HG02678 (cell line): Measurements from ENCODE around the gene NXN.
"Not testable (repeated sequence)": the region's sequence is repeated elsewhere in the genome, so short reads cannot be mapped to it uniquely, and the experiment has no call there.

Source experiments
- ATAC-seq: cut with Tn5 transposase; IDR thresholded peaks from one replicate; pipeline ENCODE4 v1.9.1; 2021; ENCODE audit warnings: mild to moderate bottlenecking, moderate library complexity; ENCODE audit not compliant: unreplicated experiment

Gene NXN

DNA sequence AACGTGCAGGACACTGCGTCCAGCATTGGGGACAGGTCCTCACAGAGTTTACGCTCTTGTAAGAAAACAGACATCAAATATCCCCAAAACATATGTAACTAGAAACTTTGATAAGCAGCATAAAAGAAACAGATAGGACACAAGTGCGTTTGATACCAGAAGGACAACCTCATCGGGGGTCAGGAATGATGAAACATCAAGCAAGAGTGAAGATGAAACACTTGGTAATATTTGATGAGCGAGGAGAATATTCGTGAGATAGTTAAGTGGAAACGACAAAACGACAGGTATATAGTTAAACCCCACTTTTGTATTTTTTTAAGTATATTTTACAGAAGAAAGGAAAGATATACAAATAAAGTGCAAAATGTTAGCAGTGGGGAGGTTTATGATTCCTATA is 55.9 kb downstream of the NXN start:
- ATAC-seq = no peak

DNA sequence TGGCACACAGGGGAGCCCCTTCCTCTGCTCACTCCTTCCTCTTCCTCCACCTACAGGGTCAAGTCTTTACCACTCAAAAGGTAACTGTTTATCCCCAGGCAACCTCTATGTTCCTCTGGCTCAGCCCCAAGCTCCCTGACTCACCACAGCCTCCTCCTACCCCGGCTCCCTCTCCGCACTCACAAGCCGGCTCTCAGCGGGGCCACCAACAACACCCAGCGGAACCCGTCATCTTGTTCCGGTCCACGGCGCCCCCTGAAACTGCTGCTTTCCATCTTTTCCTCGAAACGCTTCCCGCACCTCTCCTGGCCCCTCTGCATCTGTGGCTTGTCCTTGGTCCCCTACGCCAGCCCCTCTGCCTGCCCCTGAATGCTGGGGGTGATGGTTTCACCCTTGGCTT is 58.4 kb downstream of the NXN start:
- no peak for ATAC-seq

- no peak for ATAC-seq
Measured at GRCh38 chr17:920190-920589, 59.4 kb downstream of the NXN start.

- no peak for ATAC-seq
Measured at GRCh38 chr17:917941-918740, 61.4 kb downstream of the NXN start.

GRCh38 chr17:917391-917811 is 62.2 kb downstream of the NXN start:
- ATAC-seq = no peak

DNA sequence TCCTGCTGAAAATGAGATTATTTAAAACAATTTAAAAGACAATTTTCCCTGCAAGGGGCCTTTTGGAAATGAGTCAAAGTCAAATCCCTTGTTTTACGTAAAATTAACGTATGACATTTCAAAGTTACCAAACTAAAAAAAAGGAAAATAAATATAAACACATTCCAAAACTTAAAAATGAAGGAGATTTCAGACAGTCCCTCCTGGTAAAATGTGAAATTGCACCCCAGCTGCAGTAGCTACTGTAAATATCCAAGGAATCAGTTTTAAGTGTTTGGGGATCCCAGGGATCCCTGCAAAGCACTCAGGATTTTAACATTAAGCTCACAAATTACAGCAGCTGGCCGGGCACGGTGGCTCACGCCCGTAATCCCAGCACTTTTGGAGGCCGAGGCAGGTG is 63.3 kb downstream of the NXN start:
- no peak for ATAC-seq

- no peak for ATAC-seq
Measured at GRCh38 chr17:915538-916201, 63.9 kb downstream of the NXN start.

- no peak for ATAC-seq
Measured at GRCh38 chr17:914561-914960, 65.0 kb downstream of the NXN start.

GRCh38 chr17:913207-913606 is 66.4 kb downstream of the NXN start:
- ATAC-seq = no peak

- ATAC-seq = no peak
Measured at GRCh38 chr17:909642-910323, 69.8 kb downstream of the NXN start.

DNA sequence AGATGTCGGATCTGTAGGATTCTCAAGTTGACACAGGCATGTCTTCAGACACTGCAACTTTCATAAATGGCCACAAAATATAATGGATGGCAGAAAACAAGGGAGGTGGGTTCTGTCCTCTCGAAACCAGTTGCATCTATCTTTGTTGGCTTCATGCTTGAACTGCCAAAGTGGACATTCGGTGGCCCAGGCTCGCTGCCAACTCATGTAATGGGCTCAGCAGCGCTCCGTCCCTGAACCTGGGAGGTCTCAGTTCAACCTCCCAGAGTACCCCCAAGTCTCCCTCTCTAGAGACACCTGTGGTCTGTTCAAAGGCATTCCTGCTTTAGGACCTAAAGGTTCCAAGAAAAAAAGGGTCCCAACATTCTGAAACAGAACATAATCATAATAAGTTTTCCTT is 71.9 kb downstream of the NXN start:
- ATAC-seq = no peak

DNA sequence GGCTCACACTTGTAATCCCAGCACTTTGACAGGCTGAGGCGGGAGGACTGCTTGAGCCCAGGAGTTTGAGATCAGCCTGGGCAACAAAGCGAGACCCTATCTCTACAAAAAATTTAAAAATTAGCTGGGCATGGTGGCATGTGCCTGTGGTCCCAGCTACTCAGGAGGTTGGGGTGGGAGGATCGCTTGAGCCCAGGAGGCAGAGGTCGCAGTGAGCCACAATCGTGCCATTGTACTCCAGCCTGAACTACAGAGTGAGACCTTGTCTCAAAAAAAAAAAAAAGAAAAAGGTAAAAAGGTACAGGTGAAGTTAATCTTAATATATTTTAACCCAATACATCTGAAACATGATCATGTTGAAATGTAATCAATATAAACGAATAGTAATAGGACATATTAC is 73.9 kb downstream of the NXN start:
- not testable (repeated sequence) for ATAC-seq

DNA sequence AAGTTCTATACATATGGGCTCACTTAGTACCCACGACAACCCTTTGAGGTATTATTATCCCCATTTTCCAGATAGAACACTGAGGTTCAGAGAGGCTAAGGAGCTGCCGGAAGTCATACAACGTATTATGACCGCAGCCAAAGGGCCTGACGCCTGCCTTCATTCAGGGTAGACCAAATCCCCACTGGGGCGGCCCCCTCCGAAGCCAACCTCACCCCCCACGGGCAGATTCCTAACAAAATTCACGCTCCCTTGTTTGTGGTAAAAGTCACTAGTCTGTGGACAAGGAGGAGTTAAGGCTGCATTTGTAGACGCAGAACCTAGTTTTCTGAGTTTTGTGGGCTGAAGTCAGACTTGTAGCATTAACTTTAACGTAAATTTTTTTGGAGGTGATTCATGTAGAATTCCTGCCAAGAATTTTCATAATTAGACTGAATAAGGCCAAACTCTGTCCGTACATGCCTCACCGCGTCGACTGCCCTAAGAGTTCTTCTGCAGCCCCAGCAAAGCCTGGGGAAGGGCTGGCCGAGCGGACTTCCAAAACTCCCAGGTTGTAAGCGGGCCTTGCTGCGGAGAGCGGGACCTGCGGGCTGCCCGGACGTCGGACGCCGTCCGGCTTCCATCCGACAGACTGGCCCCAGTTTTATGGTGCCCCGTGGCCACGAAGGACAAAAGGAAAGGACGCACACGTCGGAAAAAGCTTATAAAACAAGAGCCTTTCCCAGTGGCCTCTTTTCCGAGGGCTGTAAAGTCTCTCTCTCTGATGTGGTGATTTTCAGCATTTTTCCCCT is 75.7 kb downstream of the NXN start:
- ATAC-seq = no peak

GRCh38 chr17:902463-902862 is 77.1 kb downstream of the NXN start:
- ATAC-seq = no peak

GRCh38 chr17:901964-902363 is 77.6 kb downstream of the NXN start:
- no peak for ATAC-seq

DNA sequence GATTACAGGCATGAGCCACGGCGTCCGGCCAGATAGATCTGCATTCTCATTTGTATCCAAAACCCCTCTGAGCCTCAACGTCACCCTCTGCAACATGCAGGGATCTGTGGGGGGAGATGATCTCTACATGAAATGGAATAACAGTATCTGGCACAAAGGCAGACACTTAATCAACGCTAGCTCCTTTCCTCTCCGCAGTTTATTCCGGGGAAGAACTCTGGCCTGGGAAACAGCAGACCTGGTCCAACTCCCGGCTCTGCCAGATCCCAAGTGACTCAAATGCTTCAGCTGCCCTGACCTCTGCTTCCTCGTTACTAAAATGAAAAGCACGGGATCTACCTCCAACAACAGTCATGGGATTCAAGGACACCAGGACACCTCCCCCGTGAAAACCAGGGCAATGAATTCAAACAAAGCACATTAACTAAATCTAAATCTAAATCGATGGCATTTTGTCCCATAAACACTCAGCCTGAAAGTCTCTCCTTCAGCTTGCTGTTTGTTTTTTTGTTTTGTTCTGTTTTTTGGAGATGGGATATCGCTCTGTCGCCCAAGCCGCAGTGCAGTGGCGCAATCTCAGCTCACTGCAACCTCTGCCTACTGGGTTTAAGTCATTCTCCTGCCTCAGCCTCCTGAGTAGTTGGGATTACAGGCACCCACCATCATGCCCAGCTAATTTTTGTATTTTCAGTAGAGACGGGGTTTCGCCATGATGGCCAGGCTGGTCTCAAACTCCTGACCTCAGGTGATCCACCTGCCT is 78.2 kb downstream of the NXN start:
- no peak for ATAC-seq

GRCh38 chr17:900336-900934 is 79.1 kb downstream of the NXN start:
- no peak for ATAC-seq

- ATAC-seq = no peak
Measured at GRCh38 chr17:897970-898619, 81.5 kb downstream of the NXN start.

GRCh38 chr17:896953-897661 is 82.5 kb downstream of the NXN start:
- no peak for ATAC-seq
